Measurements from ENCODE around the gene AMACR.
"Not testable (repeated sequence)": the region's sequence is repeated elsewhere in the genome, so short reads cannot be mapped to it uniquely, and the experiment has no call there.

Gene AMACR

GRCh38 chr5:33969572-33970452, 38.0 kb downstream of the AMACR start:
- peak in 2 of 51 donors; percentile 2 to 13 for DNase-seq

GRCh38 chr5:33968211-33969005, 39.4 kb downstream of the AMACR start:
- no peak for DNase-seq

- DNase-seq, result no peak
These were observed 41.0 kb downstream of the AMACR start for GRCh38 chr5:33966805-33967204.

- no peak for DNase-seq
These were observed 43.6 kb downstream of the AMACR start for GRCh38 chr5:33964132-33964700.

GRCh38 chr5:33958176-33958575, 49.7 kb downstream of the AMACR start:
- no peak for DNase-seq

- DNase-seq, result no peak
These were observed 50.2 kb downstream of the AMACR start for GRCh38 chr5:33957577-33958150.

GRCh38 chr5:33952175-33952574, 55.7 kb downstream of the AMACR start:
- DNase-seq, result not testable (repeated sequence)

GRCh38 chr5:33944543-33945132, 63.2 kb downstream of the AMACR start:
- DNase-seq, result no peak

- no peak for DNase-seq
These were observed 66.8 kb downstream of the AMACR start for GRCh38 chr5:33941090-33941489.

- DNase-seq, result no peak
These were observed 68.1 kb downstream of the AMACR start for GRCh38 chr5:33939556-33940262.

- no peak for DNase-seq
These were observed 69.0 kb downstream of the AMACR start for GRCh38 chr5:33938881-33939280.

- DNase-seq, result no peak
These were observed 69.4 kb downstream of the AMACR start for GRCh38 chr5:33938507-33938796.

GRCh38 chr5:33937707-33938506, 69.9 kb downstream of the AMACR start:
- DNase-seq, result no peak

GRCh38 chr5:33937017-33937706, 70.7 kb downstream of the AMACR start:
- DNase-seq, result peak in 3 of 51 donors; percentile 0 to 3 (median 1)

- peak in 3 of 51 donors; percentile 1 to 17 (median 2) for DNase-seq
These were observed 71.4 kb downstream of the AMACR start, which contains the start of gene RXFP3 for GRCh38 chr5:33936381-33937016. Gene RXFP3 (plus strand): TSS chr5:33936386. CDS start chr5:33936741, 355 bp downstream.
